DMS 273 treated with DMSO at 0.1 percent for 48 hours (cell line): Measurements from ENCODE around the gene SLC43A3.

Source experiments
- DNase-seq: peaks from one replicate; lab custom pipeline; 2025; lab: John Stamatoyannopoulos, UW

SLC43A3 gene

GRCh38 chr11:57357856-57358255 is 69.1 kb downstream of the SLC43A3 start:
- no peak for DNase-seq

DNA sequence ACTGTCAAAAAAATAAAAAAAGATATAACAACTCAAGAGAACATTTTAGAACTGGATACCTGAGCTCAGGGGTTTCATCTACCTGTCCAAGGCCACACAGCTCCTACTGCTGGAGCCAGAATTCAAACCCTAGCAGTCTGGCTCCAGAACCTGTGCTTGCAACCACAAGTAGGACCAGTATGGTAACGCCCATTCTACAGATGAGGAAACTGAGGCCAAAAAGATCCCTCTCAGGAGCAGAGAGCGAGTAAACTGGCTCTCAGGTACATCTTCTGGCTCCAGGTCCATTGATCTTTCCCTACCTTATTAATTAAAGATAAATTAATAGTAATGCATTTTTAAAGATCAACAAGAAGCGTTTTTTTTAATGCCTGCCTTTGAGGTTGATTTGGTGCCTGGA is 69.6 kb downstream of the SLC43A3 start:
- DNase-seq: no peak
